IPS-18c (cell line): ENCODE data around the gene NAALADL2.
"Not testable (repeated sequence)": the region's sequence is repeated elsewhere in the genome, so short reads cannot be mapped to it uniquely, and the experiment has no call there.

Source experiments
- H3K4me3 ChIP-seq: 2 replicates; pipeline ENCODE4 v1.7.0; 2013; ENCODE audit warnings: low read depth, mild to moderate bottlenecking, low read length, moderate library complexity; ENCODE audit not compliant: insufficient read depth
- H3K9me3 ChIP-seq: one replicate; pipeline ENCODE4 v1.6.1; 2013; ENCODE audit warnings: mild to moderate bottlenecking, low read length, moderate library complexity; ENCODE audit not compliant: control insufficient read depth, insufficient read depth

The NAALADL2 gene

DNA sequence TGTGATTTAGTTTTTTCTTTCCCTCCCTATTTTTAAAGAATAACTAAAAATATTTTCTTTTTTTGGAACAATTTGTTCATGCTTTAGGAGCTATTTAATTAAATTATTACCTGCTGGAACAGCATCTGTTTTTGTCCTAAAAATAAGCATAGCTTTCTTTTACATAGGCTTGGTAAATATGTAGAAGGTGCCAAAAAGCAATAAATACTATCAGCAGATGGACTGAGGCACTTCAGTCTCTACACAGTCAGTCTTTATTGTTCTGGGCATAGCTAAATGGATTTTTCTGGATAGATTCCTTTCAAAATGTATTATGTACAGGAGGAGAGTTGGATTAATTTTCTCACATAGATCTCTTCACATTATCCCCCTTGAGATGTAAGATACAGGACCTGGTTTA lies 223.5 kb downstream of the NAALADL2 start:
- Histone ChIP-seq H3K4me3 (no peak overlapping the region), H3K9me3 (no peaks in the 10 kb centered on the region)

DNA sequence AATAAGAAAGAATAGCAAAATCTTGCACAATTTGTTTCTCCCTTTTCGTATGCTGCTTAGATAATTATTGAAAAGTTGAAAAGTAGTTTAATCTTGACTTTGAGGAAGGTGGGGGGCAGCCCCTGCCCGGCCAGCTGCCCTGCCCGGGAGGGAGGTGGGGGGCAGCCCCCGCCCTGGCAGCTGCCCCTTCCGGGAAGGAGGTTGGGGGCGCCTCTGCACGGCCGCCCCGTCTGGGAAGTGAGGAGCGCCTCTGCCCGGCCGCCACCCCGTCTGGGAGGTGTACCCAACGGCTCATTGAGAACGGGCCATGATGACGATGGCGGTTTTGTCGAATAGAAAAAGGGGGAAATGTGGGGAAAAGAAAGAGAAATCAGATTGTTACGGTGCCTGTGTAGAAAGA lies 228.0 kb downstream of the NAALADL2 start:
- not testable (repeated sequence) for H3K4me3 ChIP-seq, H3K9me3 ChIP-seq

DNA sequence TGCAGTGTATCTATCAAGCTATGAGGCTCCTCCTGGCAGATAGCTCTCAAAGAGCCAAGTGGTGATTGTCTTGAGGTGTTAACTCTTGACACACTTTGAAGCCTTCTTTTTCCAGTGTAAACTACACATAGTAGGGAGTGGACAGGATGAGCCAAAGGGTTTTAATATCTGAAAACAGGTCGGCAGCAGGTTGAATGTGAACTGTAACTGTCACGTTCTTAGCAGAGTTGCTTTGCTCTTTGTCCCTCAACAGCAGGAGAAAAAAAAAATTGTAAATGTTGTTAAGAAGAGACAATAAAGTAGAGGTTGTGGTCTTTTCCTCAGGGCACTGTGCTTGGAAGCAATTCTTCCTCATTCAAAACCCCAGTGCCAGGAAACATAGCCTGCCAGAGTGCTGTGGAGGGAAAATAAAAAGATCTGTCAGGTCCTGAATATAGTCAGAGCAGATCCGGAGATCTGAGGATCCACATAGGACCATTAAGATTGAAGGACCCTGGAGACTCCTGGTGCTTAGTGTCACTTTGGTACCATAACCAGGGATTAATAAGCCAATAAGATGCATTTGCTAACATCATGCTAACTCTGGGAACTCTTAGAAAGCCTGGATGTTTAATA lies 229.7 kb downstream of the NAALADL2 start:
- H3K4me3 ChIP-seq: no peak overlapping the region
- no peaks in the 10 kb centered on the region for H3K9me3 ChIP-seq

DNA sequence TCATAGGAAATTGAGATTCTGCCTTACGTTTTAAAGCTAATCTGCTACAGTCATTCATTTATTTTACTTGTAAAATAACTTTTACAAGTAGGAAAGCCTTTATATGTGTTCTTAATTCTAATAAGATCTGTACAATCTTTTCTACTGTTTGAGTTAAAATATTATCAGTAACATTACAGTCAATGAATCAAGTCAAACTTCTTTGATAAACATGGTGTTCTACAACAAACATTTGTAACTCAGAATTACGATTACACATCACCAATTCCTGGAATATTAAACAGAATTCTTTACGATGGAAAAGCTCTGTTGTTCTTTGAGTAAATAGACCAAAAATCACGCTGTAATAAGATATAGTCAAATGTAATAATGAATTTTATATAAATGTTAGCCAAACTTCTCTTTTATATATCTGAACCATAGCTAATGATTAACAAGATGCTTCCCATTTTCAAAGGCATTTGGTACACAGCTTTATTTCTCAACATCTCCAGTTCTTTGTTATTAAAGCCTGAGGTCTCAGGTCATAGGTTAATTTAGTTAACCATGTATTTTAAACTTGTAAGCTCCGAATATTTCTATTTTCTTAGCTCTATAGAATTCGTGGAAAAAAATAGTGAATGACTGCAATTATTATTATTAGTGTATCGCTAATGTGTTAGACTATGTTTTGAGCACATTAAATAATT lies 232.4 kb downstream of the NAALADL2 start:
- no peak overlapping the region for H3K4me3 ChIP-seq

DNA sequence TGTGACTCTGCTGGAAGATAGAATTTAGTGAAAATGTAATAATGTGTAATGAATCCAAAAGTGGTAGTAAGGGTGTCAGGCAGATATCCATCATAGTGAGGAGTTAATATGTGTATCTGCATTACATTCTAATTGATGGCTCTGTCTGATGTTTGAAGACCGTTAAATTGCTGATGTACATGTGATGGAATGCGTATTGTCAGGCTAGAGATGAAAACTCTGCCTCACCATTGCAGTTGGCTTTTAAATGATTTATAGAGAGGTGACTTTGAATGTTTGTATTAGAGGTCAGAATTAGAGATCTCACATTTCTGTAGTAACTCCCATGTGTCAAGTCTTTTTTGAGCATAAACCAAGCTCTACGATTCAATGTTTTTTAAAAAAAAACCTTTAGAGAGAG lies 234.6 kb downstream of the NAALADL2 start:
- Histone ChIP-seq H3K4me3 (no peak overlapping the region), H3K9me3 (no peaks in the 10 kb centered on the region)

More for the DNA sequence above, 232.4 kb downstream of the NAALADL2 start:
- H3K9me3 ChIP-seq: no peaks in the 10 kb centered on the region

DNA sequence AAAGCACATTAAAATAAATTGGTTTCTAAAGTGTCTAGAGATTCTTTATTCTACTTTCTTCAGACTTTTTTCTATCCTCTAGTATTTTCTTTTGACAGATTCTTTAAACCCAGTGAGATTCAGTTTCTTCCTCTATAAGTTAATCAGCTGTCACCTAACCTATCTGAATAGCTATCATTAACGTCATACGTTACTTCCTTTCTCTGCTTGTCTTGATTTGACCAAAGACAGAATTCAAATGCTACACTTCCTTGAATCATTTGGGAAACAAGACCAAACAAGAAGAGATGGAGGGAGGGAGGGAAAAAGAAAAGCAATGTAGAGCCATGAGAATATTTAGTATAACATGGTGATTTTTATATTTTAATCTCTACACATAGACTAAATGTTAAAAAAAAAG lies 235.2 kb downstream of the NAALADL2 start:
- H3K9me3 ChIP-seq: no peaks in the 10 kb centered on the region
- H3K4me3 ChIP-seq: no peak overlapping the region

DNA sequence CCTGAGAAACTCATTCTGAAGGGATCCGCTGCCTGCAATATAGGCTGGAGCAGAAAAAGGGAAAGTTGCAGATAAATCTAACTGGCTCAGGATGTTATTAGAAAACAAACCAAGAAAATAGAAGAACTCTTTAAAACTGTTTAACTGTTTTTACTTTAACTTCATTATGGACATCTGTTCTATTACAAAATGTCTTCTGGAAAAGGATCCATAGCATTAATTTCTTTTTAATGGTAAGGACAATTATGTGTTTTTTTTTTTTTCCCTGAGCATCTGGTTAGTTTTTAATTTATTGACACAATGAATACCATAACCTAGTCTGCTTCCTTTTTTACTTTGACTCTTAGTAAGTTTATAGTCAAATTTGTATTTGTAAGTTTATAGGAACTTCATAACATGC lies 239.5 kb downstream of the NAALADL2 start:
- Histone ChIP-seq H3K4me3 (no peak overlapping the region), H3K9me3 (no peaks in the 10 kb centered on the region)

DNA sequence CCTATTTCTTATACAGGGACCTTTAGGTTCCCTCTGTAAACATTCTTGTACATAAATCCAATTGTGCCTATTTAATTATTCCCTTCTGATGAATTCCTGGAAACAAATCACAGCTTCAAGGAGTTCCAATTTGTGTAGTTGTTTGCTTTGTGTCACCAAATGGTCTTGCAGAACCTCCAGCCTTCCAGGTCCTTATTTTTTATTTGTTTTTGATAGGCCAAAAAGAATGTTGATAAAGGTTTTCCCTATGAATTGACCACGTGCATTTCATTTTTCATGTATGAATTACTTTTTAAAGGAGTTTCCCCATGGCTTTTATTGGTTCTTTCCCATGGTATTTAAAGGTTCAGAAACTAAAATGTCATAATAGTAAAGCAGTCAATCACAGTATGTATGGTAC lies 243.0 kb downstream of the NAALADL2 start:
- H3K4me3 ChIP-seq: no peak overlapping the region
- no peaks in the 10 kb centered on the region for H3K9me3 ChIP-seq

DNA sequence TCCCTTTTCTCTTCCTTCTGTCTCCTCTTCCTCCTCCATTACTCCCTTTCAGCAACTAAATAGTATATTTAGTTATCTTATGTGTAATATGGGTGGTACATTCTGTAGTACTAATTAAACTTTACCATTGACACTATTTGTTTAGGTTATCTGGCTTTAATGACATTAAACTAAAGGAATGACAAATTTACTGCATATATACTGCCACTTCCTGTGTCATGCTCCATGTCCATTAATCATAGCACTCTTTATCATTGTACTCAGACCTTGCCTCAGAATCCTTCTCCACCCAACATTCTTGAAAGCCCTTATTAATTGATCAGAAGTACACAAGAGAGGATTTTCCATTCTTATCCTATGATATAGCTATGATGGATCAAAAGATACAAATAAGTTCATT lies 244.2 kb downstream of the NAALADL2 start:
- Histone ChIP-seq H3K9me3 (no peaks in the 10 kb centered on the region), H3K4me3 (no peak overlapping the region)

DNA sequence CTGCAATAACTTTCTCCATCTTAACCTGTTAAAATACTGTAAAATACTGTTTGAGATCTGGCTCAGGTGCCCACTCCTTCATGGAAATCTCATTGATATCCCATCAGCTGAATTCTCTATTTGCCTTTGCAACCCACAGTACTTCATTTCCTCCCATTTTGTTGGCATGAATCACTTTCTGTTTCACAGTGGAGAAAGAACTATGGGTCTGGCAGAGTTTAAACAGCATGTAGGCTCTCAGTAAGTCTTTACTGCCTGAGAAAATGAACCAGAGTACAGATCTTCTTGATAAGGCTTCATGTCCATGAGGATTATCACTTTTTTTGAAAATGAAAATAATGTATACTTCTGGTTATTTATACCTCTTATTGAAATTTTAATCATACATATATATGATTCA lies 245.9 kb downstream of the NAALADL2 start:
- Histone ChIP-seq H3K9me3 (no peaks in the 10 kb centered on the region), H3K4me3 (no peak overlapping the region)

DNA sequence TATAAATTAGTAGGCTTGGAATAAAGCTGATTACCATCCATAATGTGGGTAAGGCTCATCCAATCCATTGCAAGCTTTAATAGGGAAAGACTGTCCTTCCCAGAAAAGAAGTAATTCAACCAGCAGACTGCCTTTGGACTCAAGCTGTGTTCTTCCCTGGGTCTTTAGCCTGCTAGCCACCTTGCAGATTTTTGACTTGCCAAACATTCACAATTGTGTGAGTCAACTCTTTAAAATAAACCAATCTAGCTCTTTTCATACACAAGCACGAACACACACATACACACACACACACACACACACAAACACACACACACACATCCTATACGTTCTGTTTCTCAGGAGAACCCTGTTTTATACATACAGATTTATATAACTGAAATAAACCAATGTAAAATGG lies 248.1 kb downstream of the NAALADL2 start:
- no peaks in the 10 kb centered on the region for H3K9me3 ChIP-seq
- no peak overlapping the region for H3K4me3 ChIP-seq

DNA sequence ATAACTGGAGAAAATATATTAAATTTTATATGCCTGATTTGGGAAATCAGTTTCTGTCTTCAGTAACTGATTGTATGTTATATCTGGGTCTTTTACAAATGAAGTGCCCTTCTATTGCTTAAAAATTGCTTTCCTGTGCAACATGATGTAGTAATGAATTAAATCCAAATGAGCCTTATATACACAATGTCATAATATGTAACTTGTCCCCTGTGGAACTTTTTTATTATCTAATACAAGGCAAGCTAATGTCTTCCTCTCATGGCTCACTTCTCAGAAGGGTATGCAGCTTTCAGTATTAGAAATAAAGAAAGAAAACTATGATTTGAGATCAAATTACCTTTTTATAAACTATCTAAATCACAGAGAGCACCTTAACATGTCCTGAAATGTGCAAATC lies 248.9 kb downstream of the NAALADL2 start:
- Histone ChIP-seq H3K4me3 (no peak overlapping the region), H3K9me3 (no peaks in the 10 kb centered on the region)

DNA sequence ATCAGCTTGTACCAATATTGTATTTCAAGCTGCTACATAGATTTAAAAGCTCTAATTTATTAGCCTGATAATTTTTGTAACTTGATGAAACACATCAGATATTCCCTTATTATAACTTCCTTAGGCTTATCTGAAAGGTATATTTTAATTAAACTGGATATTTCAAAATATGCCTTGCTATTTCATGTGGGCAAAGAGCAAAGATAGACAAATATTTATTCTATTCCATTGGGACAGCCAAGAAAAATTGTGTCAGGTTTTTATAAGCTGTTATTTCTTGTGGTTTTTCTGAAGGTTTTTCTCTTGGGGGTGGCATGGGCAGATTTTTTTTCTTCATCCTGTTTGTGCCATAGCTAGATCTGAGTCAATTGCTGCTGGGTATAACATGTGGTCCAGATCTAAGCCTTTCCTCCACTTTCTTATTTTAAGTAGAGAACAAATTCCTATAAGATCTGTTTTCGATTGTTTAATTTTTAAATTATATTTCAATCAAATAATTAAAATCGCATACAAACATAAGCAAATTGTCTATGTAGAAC lies 249.5 kb downstream of the NAALADL2 start:
- Histone ChIP-seq H3K4me3 (no peak overlapping the region), H3K9me3 (no peaks in the 10 kb centered on the region)

DNA sequence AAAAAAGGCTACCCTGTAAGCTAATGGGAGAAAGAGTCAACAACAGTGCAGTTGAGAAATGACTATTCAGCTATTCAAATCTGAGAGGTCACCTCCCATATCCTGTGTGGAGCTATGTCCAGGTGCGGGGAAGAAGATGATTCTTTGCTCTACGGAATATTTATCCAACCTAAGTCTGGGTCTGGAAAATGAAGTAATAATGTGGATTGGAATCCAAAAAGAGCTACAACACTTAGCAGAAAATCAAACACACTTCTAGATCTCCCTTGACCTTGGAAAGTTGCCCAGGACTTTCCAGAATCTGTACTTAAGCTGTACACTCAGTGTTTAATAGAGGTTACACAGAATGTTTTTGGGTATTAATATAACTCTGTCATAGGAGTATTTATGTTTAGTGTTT lies 251.9 kb downstream of the NAALADL2 start:
- Histone ChIP-seq H3K4me3 (no peak overlapping the region), H3K9me3 (no peaks in the 10 kb centered on the region)

DNA sequence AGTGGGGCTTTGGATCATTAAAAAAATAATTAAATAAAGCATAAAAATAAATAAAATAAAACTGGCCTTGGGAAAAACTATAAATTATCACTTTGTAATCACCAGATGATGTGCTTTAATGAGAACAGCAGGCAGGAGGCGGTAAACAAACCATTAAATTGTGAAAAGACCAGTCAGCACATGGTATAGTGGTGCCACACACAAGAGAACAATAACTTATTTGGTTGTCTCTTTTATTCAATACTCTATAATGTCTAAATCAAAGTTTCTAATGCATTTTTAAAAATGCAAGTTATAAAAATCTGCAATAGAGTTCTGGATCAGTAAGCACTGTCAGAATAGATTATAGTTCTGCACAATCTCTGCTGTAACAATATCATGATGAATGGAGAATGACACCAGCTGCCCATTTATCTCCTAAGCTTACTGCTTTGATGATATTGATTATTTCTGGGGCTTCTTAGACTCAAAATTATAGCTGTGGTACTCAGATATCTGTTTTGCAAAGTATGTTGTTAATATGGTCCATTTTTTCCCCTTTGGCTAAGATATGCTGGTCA lies 259.3 kb downstream of the NAALADL2 start:
- H3K9me3 ChIP-seq: no peaks in the 10 kb centered on the region

DNA sequence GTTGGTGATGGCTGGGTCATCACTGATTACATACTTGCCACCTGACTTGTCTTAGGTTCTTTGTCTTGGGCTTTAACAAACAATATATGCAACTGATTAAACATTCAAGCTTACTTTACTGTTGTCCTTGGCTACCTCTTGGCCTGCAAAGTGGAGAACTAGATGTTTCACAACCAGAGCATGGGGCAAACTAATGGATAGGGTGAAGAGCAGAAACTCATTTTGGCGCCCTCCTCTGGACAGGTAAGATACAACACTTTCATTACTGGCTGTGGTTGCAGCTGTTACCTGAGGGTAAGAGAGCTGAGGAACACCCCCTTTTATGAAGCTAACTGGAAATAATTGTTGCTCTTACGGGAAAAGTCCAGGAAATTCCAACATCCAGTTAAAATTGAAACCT lies 262.1 kb downstream of the NAALADL2 start:
- Histone ChIP-seq H3K4me3 (no peak overlapping the region), H3K9me3 (no peaks in the 10 kb centered on the region)

More for the DNA sequence above, 259.3 kb downstream of the NAALADL2 start:
- H3K4me3 ChIP-seq: no peak overlapping the region

DNA sequence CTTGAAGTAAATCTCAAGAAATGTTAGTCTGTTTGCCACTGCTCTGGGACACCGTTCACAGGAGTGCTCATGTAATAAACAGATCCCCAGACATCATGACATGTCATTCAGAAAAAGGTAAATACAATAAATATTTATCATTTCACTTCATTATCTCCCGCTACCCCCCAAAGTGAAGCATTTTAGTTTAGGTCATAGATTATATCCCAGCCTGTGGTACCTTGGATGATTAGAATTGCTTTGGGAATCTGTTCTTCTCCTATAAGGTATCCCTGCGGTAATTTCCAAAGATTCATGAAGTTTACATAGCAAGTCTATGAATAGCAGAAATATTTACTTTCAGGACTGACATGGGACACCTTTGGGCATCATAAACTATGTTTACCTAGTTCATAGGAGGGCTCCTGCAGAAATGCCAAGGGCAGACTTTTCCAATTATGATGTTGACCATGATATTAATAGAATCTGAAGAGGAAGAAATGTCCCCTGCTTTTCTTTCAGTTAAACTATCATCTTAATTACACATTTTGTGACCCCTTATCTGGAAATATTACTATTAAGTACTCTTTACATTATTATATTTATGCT lies 268.0 kb downstream of the NAALADL2 start:
- Histone ChIP-seq H3K9me3 (no peaks in the 10 kb centered on the region), H3K4me3 (no peak overlapping the region)

DNA sequence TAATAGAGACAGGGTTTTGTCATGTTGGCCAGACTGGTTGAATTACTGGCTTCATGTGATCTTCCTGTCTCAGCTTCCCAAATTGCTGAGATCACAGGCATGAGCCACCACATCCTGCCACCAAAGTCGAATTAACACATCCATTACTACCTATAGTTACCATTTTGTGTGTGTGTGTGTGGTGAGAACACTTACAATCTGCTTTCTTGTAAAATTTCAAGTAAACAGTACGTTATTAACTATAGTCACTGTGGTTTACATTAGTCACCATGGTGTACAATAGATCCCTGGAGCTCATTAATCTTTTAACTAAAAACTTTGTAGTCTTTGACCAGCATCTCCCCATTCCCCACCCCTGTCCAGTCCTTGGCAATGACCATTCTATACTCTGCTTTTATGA lies 270.0 kb downstream of the NAALADL2 start:
- H3K4me3 ChIP-seq: no peak overlapping the region
- no peaks in the 10 kb centered on the region for H3K9me3 ChIP-seq
